Activated CD4-positive, alpha-beta memory T cell treated with anti-CD3 and anti-CD28 coated beads for 36 hours (primary cell): ENCODE results near the gene SIGLEC15. TPM values are rescaled to one million over a fixed set of nuclear protein-coding genes. Genes with fewer than 3 reads are reported as not detected.
"Not testable (repeated sequence)": the region's sequence is repeated elsewhere in the genome, so short reads cannot be mapped to it uniquely, and the experiment has no call there.

ENCODE experiments used
- CTCF ChIA-PET: fragments of 350-600 bp; sonication (Branson Sonifier 250); formaldehyde crosslinking; loops from one replicate; lab custom pipeline; 2021; ENCODE audit warnings: antibody characterized with exemption, inconsistent platforms; lab: Charles Lee
- POLR2A ChIA-PET: fragments of 350-600 bp; sonication (Branson Sonifier 250); formaldehyde crosslinking; loops from one replicate; lab custom pipeline; 2021; ENCODE audit warnings: antibody characterized with exemption; lab: Charles Lee
- DNase-seq: peaks from one replicate; pipeline ENCODE4 v3.0.0-alpha.2; 2020
- H3K27ac Mint-ChIP-seq: one replicate; pipeline ENCODE4 v1.8.0; 2021; ENCODE audit warnings: mixed read lengths
- H3K27me3 Mint-ChIP-seq: one replicate; pipeline ENCODE4 v1.8.0; 2021; ENCODE audit warnings: mixed read lengths
- H3K36me3 Mint-ChIP-seq: one replicate; pipeline ENCODE4 v1.8.0; 2021; ENCODE audit warnings: mixed read lengths
- H3K4me1 Mint-ChIP-seq: one replicate; pipeline ENCODE4 v1.8.0; 2021; ENCODE audit warnings: low read depth, mixed read lengths
- H3K4me3 Mint-ChIP-seq: one replicate; pipeline ENCODE4 v1.8.0; 2021; ENCODE audit warnings: mild to moderate bottlenecking, mixed read lengths
- H3K9me3 Mint-ChIP-seq: one replicate; pipeline ENCODE4 v1.8.0; 2021; ENCODE audit warnings: mixed read lengths
- intact Hi-C: fragments of 100-400 bp; cut with micrococcal nuclease; formaldehyde crosslinking; loops from one replicate; pipeline ENCODE4 v1.15.1; 2023
- total RNA-seq, 2 experiments: library from RNA; stranded (reverse); gene quantifications; one replicate each; pipeline ENCODE4 v1.2.3, GENCODE V29; 2021

Gene SIGLEC15
- total RNA-seq, 2 experiments from 2014 or later: not detected

- H3K27ac Mint-ChIP-seq: no peak overlapping the region
Measured at GRCh38 chr18:45838302-45839070, 13.0 kb downstream of the SIGLEC15 start.

GRCh38 chr18:45839414-45840395 lies 14.2 kb downstream of the SIGLEC15 start:
- peaks cover 29% of the 10 kb centered on the region for H3K27me3 Mint-ChIP-seq
- CTCF ChIA-PET: interaction anchor here (0.7 to 1.8 kb wide), 4 partner anchors 40 to 174 kb away, joined by 3 to 20 read pairs (median 6); partner anchors contain the start of gene SLC14A1
- H3K27ac Mint-ChIP-seq: no peak overlapping the region
- POLR2A ChIA-PET: no interaction called here
- no peaks in the 10 kb centered on the region for H3K36me3 Mint-ChIP-seq
- no peaks in the 10 kb centered on the region for H3K9me3 Mint-ChIP-seq
- H3K4me3 Mint-ChIP-seq: no peak overlapping the region
- DNase-seq: peak; percentile 48
- peaks cover 7% of the 10 kb centered on the region for H3K4me1 Mint-ChIP-seq
- intact Hi-C loops: loop anchor here (2.0 to 5.0 kb wide), 4 partner anchors 35 to 175 kb away; partner anchors contain the start of gene SLC14A1

More at GRCh38 chr18:45838302-45839070, 13.0 kb downstream of the SIGLEC15 start:
- H3K9me3 Mint-ChIP-seq: no peaks in the 10 kb centered on the region
- intact Hi-C loops: loop anchor here (2.0 to 5.0 kb wide), 4 partner anchors 36 to 174 kb away; partner anchors contain the start of gene SLC14A1
- CTCF ChIA-PET: interaction anchor here (1.4 to 1.8 kb wide), 3 partner anchors 41 to 114 kb away, joined by 3 to 7 read pairs (median 6); partner anchors contain the start of gene SLC14A1
- H3K36me3 Mint-ChIP-seq: no peaks in the 10 kb centered on the region
- DNase-seq: no peak
- POLR2A ChIA-PET: no interaction called here
- H3K27me3 Mint-ChIP-seq: peaks cover 29% of the 10 kb centered on the region
- no peak overlapping the region for H3K4me3 Mint-ChIP-seq
- H3K4me1 Mint-ChIP-seq: peaks cover 7% of the 10 kb centered on the region

GRCh38 chr18:45841060-45841764 lies 15.7 kb downstream of the SIGLEC15 start:
- peaks cover 24% of the 10 kb centered on the region for H3K27me3 Mint-ChIP-seq
- H3K4me1 Mint-ChIP-seq: peaks cover 8% of the 10 kb centered on the region
- no peak overlapping the region for H3K27ac Mint-ChIP-seq
- POLR2A ChIA-PET: no interaction called here
- H3K9me3 Mint-ChIP-seq: no peaks in the 10 kb centered on the region
- intact Hi-C loops: no loop called here
- CTCF ChIA-PET: interaction anchor here (1.0 kb wide), 1 partner anchor 10 kb away, joined by 3 read pairs; no protein-coding TSS in a partner anchor
- DNase-seq: no peak
- no peaks in the 10 kb centered on the region for H3K36me3 Mint-ChIP-seq
- no peak overlapping the region for H3K4me3 Mint-ChIP-seq

- ChIA-PET POLR2A (no interaction called here), CTCF (no interaction called here)
- Mint-ChIP-seq H3K4me3 (no peak overlapping the region), H3K27ac (no peak overlapping the region), H3K27me3 (peaks cover 17% of the 10 kb centered on the region), H3K36me3 (no peaks in the 10 kb centered on the region), H3K4me1 (peaks cover 8% of the 10 kb centered on the region), H3K9me3 (no peaks in the 10 kb centered on the region)
- no peak for DNase-seq
- intact Hi-C loops: no loop called here
Measured at GRCh38 chr18:45841765-45842442, 16.4 kb downstream of the SIGLEC15 start.

- DNase-seq: no peak
- no peaks in the 10 kb centered on the region for H3K36me3 Mint-ChIP-seq
- peaks cover 14% of the 10 kb centered on the region for H3K27me3 Mint-ChIP-seq
- intact Hi-C loops: no loop called here
- peaks cover 7% of the 10 kb centered on the region for H3K4me1 Mint-ChIP-seq
- no peak overlapping the region for H3K4me3 Mint-ChIP-seq
- ChIA-PET POLR2A (no interaction called here), CTCF (no interaction called here)
- H3K9me3 Mint-ChIP-seq: no peaks in the 10 kb centered on the region
- no peak overlapping the region for H3K27ac Mint-ChIP-seq
Measured at GRCh38 chr18:45843019-45843418, 17.5 kb downstream of the SIGLEC15 start.

- H3K9me3 Mint-ChIP-seq: no peaks in the 10 kb centered on the region
- POLR2A ChIA-PET: no interaction called here
- H3K4me1 Mint-ChIP-seq: peaks cover 1% of the 10 kb centered on the region
- H3K27me3 Mint-ChIP-seq: peaks cover under 1% of the 10 kb centered on the region
- no peak overlapping the region for H3K4me3 Mint-ChIP-seq
- H3K36me3 Mint-ChIP-seq: no peaks in the 10 kb centered on the region
- CTCF ChIA-PET: interaction anchor here (0.9 kb wide), 1 partner anchor 153 kb away, joined by 3 read pairs; no protein-coding TSS in a partner anchor
- intact Hi-C loops: no loop called here
- no peak overlapping the region for H3K27ac Mint-ChIP-seq
- DNase-seq: no peak
Measured at GRCh38 chr18:45844938-45845337, 19.5 kb downstream of the SIGLEC15 start.

- H3K27me3 Mint-ChIP-seq: no peaks in the 10 kb centered on the region
- no peak overlapping the region for H3K27ac Mint-ChIP-seq
- H3K36me3 Mint-ChIP-seq: peaks cover 3% of the 10 kb centered on the region
- H3K4me1 Mint-ChIP-seq: peaks cover 1% of the 10 kb centered on the region
- ChIA-PET CTCF (interaction anchor here (0.9 kb wide), 1 partner anchor 154 kb away, joined by 3 read pairs; no protein-coding TSS in a partner anchor), POLR2A (no interaction called here)
- intact Hi-C loops: no loop called here
- H3K4me3 Mint-ChIP-seq: no peak overlapping the region
- no peaks in the 10 kb centered on the region for H3K9me3 Mint-ChIP-seq
- DNase-seq: no peak
Measured at GRCh38 chr18:45845410-45845809, 19.9 kb downstream of the SIGLEC15 start.

GRCh38 chr18:45847119-45847518 lies 21.6 kb downstream of the SIGLEC15 start:
- Mint-ChIP-seq H3K27me3 (no peaks in the 10 kb centered on the region), H3K9me3 (no peaks in the 10 kb centered on the region), H3K27ac (no peak overlapping the region), H3K4me1 (peaks cover 1% of the 10 kb centered on the region), H3K4me3 (no peak overlapping the region), H3K36me3 (peaks cover 6% of the 10 kb centered on the region)
- intact Hi-C loops: no loop called here
- DNase-seq: no peak
- ChIA-PET CTCF (no interaction called here), POLR2A (no interaction called here)

- H3K4me1 Mint-ChIP-seq, intact Hi-C loops, DNase-seq, H3K27me3 Mint-ChIP-seq, H3K4me3 Mint-ChIP-seq, H3K27ac Mint-ChIP-seq, H3K9me3 Mint-ChIP-seq, POLR2A ChIA-PET: not testable (repeated sequence)
- H3K36me3 Mint-ChIP-seq: peaks cover 11% of the 10 kb centered on the region
- CTCF ChIA-PET: interaction anchor here (0.9 to 2.4 kb wide), 3 partner anchors 28 to 183 kb away, joined by 3 to 10 read pairs (median 3); no protein-coding TSS in a partner anchor
Measured at GRCh38 chr18:45848643-45849042, 23.2 kb downstream of the SIGLEC15 start.

- DNase-seq: no peak
- Mint-ChIP-seq H3K27me3 (no peaks in the 10 kb centered on the region), H3K4me1 (peaks cover 1% of the 10 kb centered on the region), H3K9me3 (no peaks in the 10 kb centered on the region), H3K27ac (no peak overlapping the region), H3K4me3 (no peak overlapping the region), H3K36me3 (peaks cover 11% of the 10 kb centered on the region)
- ChIA-PET POLR2A (interaction anchor here (0.6 kb wide), 1 partner anchor 1301 kb away, joined by 3 read pairs; the partner anchor contains the start of gene HDHD2), CTCF (interaction anchor here (1.9 to 2.4 kb wide), 2 partner anchors 31 to 184 kb away, joined by 8 to 10 read pairs; no protein-coding TSS in a partner anchor)
- intact Hi-C loops: no loop called here
Measured at GRCh38 chr18:45849529-45849928, 24.1 kb downstream of the SIGLEC15 start.

GRCh38 chr18:45850021-45850420 lies 24.5 kb downstream of the SIGLEC15 start:
- intact Hi-C loops: no loop called here
- H3K4me3 Mint-ChIP-seq: no peak overlapping the region
- no peak overlapping the region for H3K27ac Mint-ChIP-seq
- H3K27me3 Mint-ChIP-seq: no peaks in the 10 kb centered on the region
- H3K4me1 Mint-ChIP-seq: no peaks in the 10 kb centered on the region
- no peak for DNase-seq
- CTCF ChIA-PET: interaction anchor here (1.3 to 2.4 kb wide), 3 partner anchors 30 to 184 kb away, joined by 4 to 10 read pairs (median 8); no protein-coding TSS in a partner anchor
- POLR2A ChIA-PET: no interaction called here
- H3K9me3 Mint-ChIP-seq: no peaks in the 10 kb centered on the region
- H3K36me3 Mint-ChIP-seq: peaks cover 11% of the 10 kb centered on the region
